A549 treated with dexamethasone at 1 μM for 4 hours (cell line): ENCODE data around the gene OR51B6. TPM values are rescaled to one million over a fixed set of nuclear protein-coding genes. Genes with fewer than 3 reads are reported as not detected.

Experiments
- total RNA-seq: library from RNA; stranded (reverse); fragments of 200-300 nt; extraction: Qiagen RNA extraction; gene quantifications from 5 replicates; pipeline ENCODE4 v1.2.3, GENCODE V29; 2022

Gene OR51B6, protein sequence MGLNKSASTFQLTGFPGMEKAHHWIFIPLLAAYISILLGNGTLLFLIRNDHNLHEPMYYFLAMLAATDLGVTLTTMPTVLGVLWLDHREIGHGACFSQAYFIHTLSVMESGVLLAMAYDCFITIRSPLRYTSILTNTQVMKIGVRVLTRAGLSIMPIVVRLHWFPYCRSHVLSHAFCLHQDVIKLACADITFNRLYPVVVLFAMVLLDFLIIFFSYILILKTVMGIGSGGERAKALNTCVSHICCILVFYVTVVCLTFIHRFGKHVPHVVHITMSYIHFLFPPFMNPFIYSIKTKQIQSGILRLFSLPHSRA
- total RNA-seq = not detected in 5 replicates

DNA sequence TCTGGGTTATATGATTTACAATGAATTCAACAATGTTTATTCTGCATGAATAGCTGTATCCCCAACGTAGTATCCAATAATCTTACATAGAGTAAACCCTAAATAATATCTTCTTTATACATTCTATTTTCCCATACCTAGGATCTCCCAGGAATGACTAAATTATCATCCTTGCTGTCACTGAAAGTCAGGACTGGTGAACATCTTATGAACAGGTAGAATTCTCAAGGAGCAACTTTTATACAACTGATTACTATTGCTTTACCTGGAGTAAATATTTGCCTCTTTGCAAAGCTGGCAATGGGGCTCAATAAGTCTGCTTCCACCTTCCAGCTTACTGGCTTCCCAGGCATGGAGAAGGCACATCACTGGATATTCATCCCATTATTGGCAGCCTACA is at the start of gene OR51B6:
OR51B6 (plus strand) TSS at position 301 of the 400 bp plus-strand sequence; CDS start at position 301, 0 bp downstream.

DNA sequence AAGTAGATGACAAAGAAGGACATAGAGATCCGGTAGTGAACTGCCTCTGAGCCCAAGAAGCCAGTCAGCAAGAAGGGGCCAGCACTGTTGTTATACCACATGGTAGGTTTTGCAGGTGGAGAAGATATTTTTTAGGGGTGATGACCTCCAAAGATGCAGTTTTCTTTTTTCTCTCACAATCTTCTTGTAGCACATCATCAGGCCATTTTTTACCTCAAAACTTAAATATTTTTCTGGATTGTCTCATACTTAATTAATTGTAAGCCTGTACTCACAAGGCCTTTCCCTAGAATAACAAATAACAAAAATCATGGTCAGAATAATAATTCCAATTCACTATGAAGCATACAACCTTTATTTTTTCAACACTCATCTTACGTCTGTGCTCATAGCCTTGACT is 49.5 kb upstream of the OR51B6 start, which contains the start of gene OR51B4:
OR51B4 (minus strand) TSS at position 101 of the 400 bp plus-strand sequence; CDS start at position 101, 0 bp downstream.

DNA sequence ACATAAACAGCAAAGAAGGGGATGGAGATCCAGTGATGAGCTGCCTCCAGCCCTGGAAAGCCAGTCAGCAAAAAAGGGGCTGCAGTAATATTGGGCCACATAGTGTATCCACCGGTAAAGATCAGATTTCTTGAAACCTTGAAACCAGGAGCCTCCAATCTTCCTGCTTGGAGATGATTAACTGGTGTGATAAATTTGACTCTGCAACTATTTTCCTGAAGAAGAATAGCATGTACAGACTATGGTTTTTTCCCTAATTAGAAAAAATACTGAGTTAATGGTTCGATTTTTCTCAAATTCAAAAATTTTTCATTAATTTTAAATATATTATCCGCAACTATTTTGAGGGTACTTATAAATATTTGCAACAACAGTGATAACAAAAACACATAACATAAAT is 27.1 kb upstream of the OR51B6 start, which contains the start of gene OR51B2:
OR51B2 (minus strand) TSS at position 101 of the 400 bp plus-strand sequence; CDS start at position 101, 0 bp downstream.

DNA sequence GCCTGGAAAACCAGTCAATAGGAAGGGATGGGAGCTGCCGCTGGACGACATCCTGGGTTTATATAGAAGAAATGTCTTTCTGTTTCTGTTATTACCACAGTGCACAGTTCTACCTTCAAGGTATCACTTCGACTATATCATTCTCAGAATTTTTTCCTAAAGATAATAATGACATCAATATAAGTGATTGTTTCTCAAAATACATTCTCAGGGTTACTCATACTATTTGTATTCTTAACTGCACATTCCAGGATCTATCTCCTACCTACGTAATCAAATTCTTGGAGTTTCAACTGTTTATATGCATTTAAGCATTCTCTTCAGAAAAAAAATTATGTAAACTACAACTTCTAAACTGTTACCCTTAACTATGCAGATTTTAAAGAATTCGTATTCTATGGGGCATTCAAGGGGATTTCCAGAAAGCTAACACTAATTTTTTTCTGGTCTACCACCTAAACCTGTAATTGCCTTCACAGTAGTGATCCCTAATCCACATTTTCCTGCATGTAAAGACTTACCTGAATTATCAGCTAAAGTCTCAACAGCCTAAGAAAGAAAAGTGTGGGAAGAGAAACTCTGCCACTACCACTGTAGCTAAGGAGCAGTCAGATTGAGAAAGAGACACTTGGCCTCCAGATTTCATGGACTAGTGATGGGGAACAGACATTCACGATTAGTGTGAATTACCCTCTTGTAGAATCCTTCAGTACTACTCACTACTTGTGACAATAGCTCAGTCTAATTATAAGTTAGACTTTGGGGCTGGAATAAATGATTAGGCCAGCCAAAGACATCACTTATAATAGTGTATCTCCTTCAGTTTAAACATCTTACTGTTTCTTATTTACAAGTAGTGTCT is 7.6 kb upstream of the OR51B6 start, which contains the start of gene OR51B5:
OR51B5 (minus strand) TSS at position 51 of the 862 bp plus-strand sequence; CDS start at position 51, 0 bp downstream.

DNA sequence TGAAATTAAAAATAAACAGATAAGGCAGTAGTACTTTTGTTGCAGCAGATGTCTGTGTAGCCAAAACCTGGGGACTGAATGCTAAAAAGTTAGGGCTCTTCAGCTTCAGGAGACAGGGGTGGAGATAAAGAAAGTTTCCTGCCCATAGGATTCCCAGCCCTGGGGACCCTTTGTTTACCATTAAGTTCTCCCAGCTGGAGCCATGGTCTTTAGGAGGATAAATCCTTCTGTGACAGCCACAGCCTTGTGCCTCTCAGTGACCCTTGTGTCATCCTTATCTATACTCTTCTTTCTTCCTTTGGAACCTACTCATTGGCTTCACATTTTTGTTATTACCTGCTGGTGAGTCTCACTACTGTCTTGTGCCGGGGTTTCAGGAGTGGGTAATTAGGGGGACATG is 32.3 kb downstream of the OR51B6 start, which contains the start of gene OR51M1:
OR51M1 (plus strand) TSS at position 237 of the 400 bp plus-strand sequence. CDS start 5,587 bp downstream, outside the sequence.

Other genes with a start within 250 kb of the OR51B6 start
- not detected in 5 replicates for gene OR52A5, start 213.2 kb upstream of the OR51B6 start, total RNA-seq
- not detected in 5 replicates for gene OR52A1, start 196.8 kb upstream of the OR51B6 start, total RNA-seq
- not detected in 5 replicates for gene OR51V1, start 150.8 kb upstream of the OR51B6 start, total RNA-seq
- not detected in 5 replicates for gene HBB, start 124.4 kb upstream of the OR51B6 start, total RNA-seq
- gene HBD, start 117.0 kb upstream of the OR51B6 start, total RNA-seq = not detected in 5 replicates
- not detected in 5 replicates for gene HBG1, start 101.7 kb upstream of the OR51B6 start, total RNA-seq
- not detected in 5 replicates for gene HBG2, start 96.7 kb upstream of the OR51B6 start, total RNA-seq
- 0.09 to 0.19 TPM (median 0.11 TPM) in 4 of 5 replicates, not detected in the other for gene HBE1, start 81.6 kb upstream of the OR51B6 start, total RNA-seq
- not detected in 5 replicates for gene OR51B4, start 49.6 kb upstream of the OR51B6 start, total RNA-seq
- not detected in 5 replicates for gene OR51B2, start 27.2 kb upstream of the OR51B6 start, total RNA-seq
- 0.06 TPM in 1 of 5 replicates, not detected in the others for gene OR51B5, start 8.0 kb upstream of the OR51B6 start, total RNA-seq
- not detected in 5 replicates for gene OR51M1, start 32.3 kb downstream of the OR51B6 start, total RNA-seq
- not detected in 5 replicates for gene OR51Q1, start 70.6 kb downstream of the OR51B6 start, total RNA-seq
- not detected in 5 replicates for gene OR51I1, start 90.0 kb downstream of the OR51B6 start, total RNA-seq
- gene OR51I2, start 97.8 kb downstream of the OR51B6 start, total RNA-seq = not detected in 5 replicates
- not detected in 5 replicates for gene OR52D1, start 137.2 kb downstream of the OR51B6 start, total RNA-seq
- not detected in 5 replicates for gene UBQLN3, start 158.4 kb downstream of the OR51B6 start, total RNA-seq
- gene UBQLNL, start 165.2 kb downstream of the OR51B6 start, total RNA-seq = 0.05 TPM in 1 of 5 replicates, not detected in the others
- not detected in 5 replicates for gene OR52H1, start 197.0 kb downstream of the OR51B6 start, total RNA-seq
- gene OR52B6, start 229.4 kb downstream of the OR51B6 start, total RNA-seq = not detected in 5 replicates
- 6.7 to 8.4 TPM (median 7.5 TPM) in 5 replicates for gene TRIM6, start 245.1 kb downstream of the OR51B6 start, total RNA-seq